ENCODE measurements around the gene GDPD1. TPM values are rescaled to one million over a fixed set of nuclear protein-coding genes. Genes with fewer than 3 reads are reported as not detected.

Gene GDPD1
- polyA plus RNA-seq, 1 donor from 2014 or later = 40.1 TPM

DNA sequence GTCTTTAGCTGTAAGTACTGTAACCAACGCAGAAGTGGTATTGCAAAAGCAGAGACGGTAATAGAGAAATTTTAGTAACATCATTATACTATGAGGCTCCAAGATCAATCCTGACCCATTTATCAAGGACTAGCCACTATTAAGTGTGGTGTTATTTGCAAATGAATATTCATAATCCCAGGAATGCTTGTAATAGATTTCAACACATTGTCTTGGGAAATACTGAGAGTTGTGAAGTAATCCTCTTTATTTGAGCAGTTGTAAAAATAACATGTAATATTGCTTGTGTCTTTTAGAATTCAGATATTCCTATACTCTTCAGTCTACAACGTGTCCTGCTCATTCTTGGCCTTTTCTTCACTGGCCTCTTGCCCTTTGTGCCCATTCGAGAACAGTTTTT, 46.4 kb downstream of the GDPD1 start:
- no peaks in the 10 kb centered on the region for H3K27me3 ChIP-seq (ENCODE audit: insufficient read depth, low read depth, low read length)
- TF ChIP-seq SMC3 (conservative IDR thresholded peaks at IDR 0.05; ENCODE audit: poor library complexity) = no peak
- no peak overlapping the region for H3K27ac ChIP-seq (ENCODE audit: low read length)
- no peak overlapping the region for H3K4me2 ChIP-seq (ENCODE audit: low read length)
- no peaks in the 10 kb centered on the region for H3K79me2 ChIP-seq (replicated peaks; ENCODE audit: insufficient read depth, low read length)
- H4K20me1 ChIP-seq (ENCODE audit: insufficient read depth) = no peaks in the 10 kb centered on the region
- H3K9ac ChIP-seq (ENCODE audit: low read length) = no peak overlapping the region
- no peaks in the 10 kb centered on the region for H3K9me3 ChIP-seq (ENCODE audit: low read length)
- no peaks in the 10 kb centered on the region for H3K9me2 ChIP-seq (ENCODE audit: insufficient read depth, low read length)
- H3K4me3 ChIP-seq (ENCODE audit: low read length) = no peak overlapping the region
- H3F3A ChIP-seq (ENCODE audit: insufficient read depth, low read length, poor library complexity, severe bottlenecking) = no peaks in the 10 kb centered on the region
- no peak overlapping the region for H2AFZ ChIP-seq (ENCODE audit: low read depth, low read length)
- H3K36me3 ChIP-seq (ENCODE audit: insufficient read depth, low read length) = peaks cover 4% of the 10 kb centered on the region

DNA sequence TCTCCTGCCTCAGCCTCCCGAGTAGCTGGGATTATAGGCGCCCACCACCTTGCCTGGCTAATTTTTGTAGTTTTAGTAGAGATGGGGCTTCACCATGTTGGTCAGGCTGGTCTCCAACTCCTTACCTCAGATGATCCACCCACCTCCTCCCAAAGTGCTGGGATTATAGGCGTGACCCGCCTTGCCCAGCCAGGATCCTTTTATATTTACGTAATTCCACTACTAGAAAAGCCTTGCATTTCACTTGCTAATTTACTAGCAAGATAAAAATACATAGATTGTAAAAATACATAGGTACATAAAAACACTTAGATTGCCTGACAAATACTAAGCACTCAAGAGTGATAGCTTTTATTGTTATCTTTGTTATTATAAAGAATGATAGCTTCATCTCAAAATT, 47.5 kb downstream of the GDPD1 start:
- Histone ChIP-seq H3K9ac (ENCODE audit: low read length) (no peak overlapping the region), H3F3A (ENCODE audit: insufficient read depth, low read length, poor library complexity, severe bottlenecking) (no peaks in the 10 kb centered on the region)

DNA sequence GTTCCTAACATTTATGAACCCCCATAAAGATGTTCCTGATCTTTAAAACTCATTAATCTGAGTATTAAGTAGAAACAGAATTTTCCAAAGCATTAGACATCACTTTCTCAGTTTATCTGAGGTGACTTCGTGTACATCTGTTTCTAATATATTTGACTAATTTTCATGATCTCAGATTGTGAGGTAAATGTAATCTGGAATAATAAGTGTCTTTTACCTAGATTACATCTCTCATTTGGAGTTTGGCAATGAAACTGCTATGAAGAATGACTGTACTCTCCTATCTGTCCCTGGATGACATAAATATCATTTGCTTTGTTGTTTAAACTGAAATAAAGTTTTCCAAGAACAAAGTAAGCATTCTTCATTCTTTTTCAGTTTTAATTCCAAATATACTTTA, 55.3 kb downstream of the GDPD1 start:
- Histone ChIP-seq H2AFZ (ENCODE audit: low read depth, low read length) (no peak overlapping the region), H3K9me3 (ENCODE audit: low read length) (no peaks in the 10 kb centered on the region), H3F3A (ENCODE audit: insufficient read depth, low read length, poor library complexity, severe bottlenecking) (no peaks in the 10 kb centered on the region), H3K36me3 (ENCODE audit: insufficient read depth, low read length) (peaks cover 9% of the 10 kb centered on the region), H3K27me3 (ENCODE audit: insufficient read depth, low read depth, low read length) (no peaks in the 10 kb centered on the region), H3K9me2 (ENCODE audit: insufficient read depth, low read length) (no peaks in the 10 kb centered on the region), H4K20me1 (ENCODE audit: insufficient read depth) (no peaks in the 10 kb centered on the region), H3K4me3 (ENCODE audit: low read length) (no peak overlapping the region), H3K4me2 (ENCODE audit: low read length) (no peak overlapping the region), H3K9ac (ENCODE audit: low read length) (no peak overlapping the region), H3K79me2 (replicated peaks; ENCODE audit: insufficient read depth, low read length) (no peaks in the 10 kb centered on the region), H3K27ac (ENCODE audit: low read length) (no peak overlapping the region)
- no peak for TF ChIP-seq MXI1 (conservative IDR thresholded peaks at IDR 0.05; ENCODE audit: poor library complexity, severe bottlenecking)
- no peak for TF ChIP-seq POLR2AphosphoS5 (IDR thresholded peaks at IDR 0.05)
- TF ChIP-seq, protein P1, sequence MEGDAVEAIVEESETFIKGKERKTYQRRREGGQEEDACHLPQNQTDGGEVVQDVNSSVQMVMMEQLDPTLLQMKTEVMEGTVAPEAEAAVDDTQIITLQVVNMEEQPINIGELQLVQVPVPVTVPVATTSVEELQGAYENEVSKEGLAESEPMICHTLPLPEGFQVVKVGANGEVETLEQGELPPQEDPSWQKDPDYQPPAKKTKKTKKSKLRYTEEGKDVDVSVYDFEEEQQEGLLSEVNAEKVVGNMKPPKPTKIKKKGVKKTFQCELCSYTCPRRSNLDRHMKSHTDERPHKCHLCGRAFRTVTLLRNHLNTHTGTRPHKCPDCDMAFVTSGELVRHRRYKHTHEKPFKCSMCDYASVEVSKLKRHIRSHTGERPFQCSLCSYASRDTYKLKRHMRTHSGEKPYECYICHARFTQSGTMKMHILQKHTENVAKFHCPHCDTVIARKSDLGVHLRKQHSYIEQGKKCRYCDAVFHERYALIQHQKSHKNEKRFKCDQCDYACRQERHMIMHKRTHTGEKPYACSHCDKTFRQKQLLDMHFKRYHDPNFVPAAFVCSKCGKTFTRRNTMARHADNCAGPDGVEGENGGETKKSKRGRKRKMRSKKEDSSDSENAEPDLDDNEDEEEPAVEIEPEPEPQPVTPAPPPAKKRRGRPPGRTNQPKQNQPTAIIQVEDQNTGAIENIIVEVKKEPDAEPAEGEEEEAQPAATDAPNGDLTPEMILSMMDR (IDR thresholded peaks at IDR 0.05; ENCODE audit: poor library complexity, severe bottlenecking) = no peak
- no peak for TF ChIP-seq RAD21 (conservative IDR thresholded peaks at IDR 0.05)
- no peak for TF ChIP-seq EP300 (conservative IDR thresholded peaks at IDR 0.05; ENCODE audit: poor library complexity, severe bottlenecking)
- TF ChIP-seq EZH2 (IDR thresholded peaks at IDR 0.05; ENCODE audit: borderline replicate concordance, insufficient read depth, low read length, poor library complexity, severe bottlenecking) = no peak
- no peak for TF ChIP-seq TAF1 (IDR thresholded peaks at IDR 0.05; ENCODE audit: low read depth)
- TF ChIP-seq SMC3 (conservative IDR thresholded peaks at IDR 0.05; ENCODE audit: poor library complexity) = no peak

More for the DNA sequence above, 47.5 kb downstream of the GDPD1 start:
- Histone ChIP-seq H3K9me2 (ENCODE audit: insufficient read depth, low read length) (no peaks in the 10 kb centered on the region), H3K9me3 (ENCODE audit: low read length) (no peaks in the 10 kb centered on the region), H3K27ac (ENCODE audit: low read length) (no peak overlapping the region), H3K79me2 (replicated peaks; ENCODE audit: insufficient read depth, low read length) (no peaks in the 10 kb centered on the region), H3K4me2 (ENCODE audit: low read length) (no peak overlapping the region), H3K36me3 (ENCODE audit: insufficient read depth, low read length) (peaks cover 9% of the 10 kb centered on the region), H2AFZ (ENCODE audit: low read depth, low read length) (no peak overlapping the region), H3K27me3 (ENCODE audit: insufficient read depth, low read depth, low read length) (no peaks in the 10 kb centered on the region), H4K20me1 (ENCODE audit: insufficient read depth) (no peaks in the 10 kb centered on the region), H3K4me3 (ENCODE audit: low read length) (no peak overlapping the region)
- TF ChIP-seq, protein P2, sequence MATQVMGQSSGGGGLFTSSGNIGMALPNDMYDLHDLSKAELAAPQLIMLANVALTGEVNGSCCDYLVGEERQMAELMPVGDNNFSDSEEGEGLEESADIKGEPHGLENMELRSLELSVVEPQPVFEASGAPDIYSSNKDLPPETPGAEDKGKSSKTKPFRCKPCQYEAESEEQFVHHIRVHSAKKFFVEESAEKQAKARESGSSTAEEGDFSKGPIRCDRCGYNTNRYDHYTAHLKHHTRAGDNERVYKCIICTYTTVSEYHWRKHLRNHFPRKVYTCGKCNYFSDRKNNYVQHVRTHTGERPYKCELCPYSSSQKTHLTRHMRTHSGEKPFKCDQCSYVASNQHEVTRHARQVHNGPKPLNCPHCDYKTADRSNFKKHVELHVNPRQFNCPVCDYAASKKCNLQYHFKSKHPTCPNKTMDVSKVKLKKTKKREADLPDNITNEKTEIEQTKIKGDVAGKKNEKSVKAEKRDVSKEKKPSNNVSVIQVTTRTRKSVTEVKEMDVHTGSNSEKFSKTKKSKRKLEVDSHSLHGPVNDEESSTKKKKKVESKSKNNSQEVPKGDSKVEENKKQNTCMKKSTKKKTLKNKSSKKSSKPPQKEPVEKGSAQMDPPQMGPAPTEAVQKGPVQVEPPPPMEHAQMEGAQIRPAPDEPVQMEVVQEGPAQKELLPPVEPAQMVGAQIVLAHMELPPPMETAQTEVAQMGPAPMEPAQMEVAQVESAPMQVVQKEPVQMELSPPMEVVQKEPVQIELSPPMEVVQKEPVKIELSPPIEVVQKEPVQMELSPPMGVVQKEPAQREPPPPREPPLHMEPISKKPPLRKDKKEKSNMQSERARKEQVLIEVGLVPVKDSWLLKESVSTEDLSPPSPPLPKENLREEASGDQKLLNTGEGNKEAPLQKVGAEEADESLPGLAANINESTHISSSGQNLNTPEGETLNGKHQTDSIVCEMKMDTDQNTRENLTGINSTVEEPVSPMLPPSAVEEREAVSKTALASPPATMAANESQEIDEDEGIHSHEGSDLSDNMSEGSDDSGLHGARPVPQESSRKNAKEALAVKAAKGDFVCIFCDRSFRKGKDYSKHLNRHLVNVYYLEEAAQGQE (IDR thresholded peaks at IDR 0.05; ENCODE audit: borderline replicate concordance) = no peak
- TF ChIP-seq MXI1 (conservative IDR thresholded peaks at IDR 0.05; ENCODE audit: poor library complexity, severe bottlenecking) = no peak
- no peak for TF ChIP-seq POLR2AphosphoS5 (IDR thresholded peaks at IDR 0.05)
- TF ChIP-seq, protein P1 (IDR thresholded peaks at IDR 0.05; ENCODE audit: poor library complexity, severe bottlenecking) = no peak
- no peak for TF ChIP-seq EZH2 (IDR thresholded peaks at IDR 0.05; ENCODE audit: borderline replicate concordance, insufficient read depth, low read length, poor library complexity, severe bottlenecking)
- TF ChIP-seq SMC3 (conservative IDR thresholded peaks at IDR 0.05; ENCODE audit: poor library complexity) = no peak
- no peak for TF ChIP-seq TAF1 (IDR thresholded peaks at IDR 0.05; ENCODE audit: low read depth)
- no peak for TF ChIP-seq RAD21 (conservative IDR thresholded peaks at IDR 0.05)
- TF ChIP-seq EP300 (conservative IDR thresholded peaks at IDR 0.05; ENCODE audit: poor library complexity, severe bottlenecking) = no peak

Measured in neural cell (in vitro differentiated cells).